Cardiac muscle cell (in vitro differentiated cells and primary cell): Measurements from ENCODE around the gene MKX. TPM values are rescaled to one million over a fixed set of nuclear protein-coding genes. Genes with fewer than 3 reads are reported as not detected.

Experiments
- DNase-seq, 2 donors: peaks; one replicate each; pipeline versions ENCODE4 v3.0.0 to v3.0.0-alpha.2; 2010 to 2017; ENCODE audit warnings: low read depth in 1 of 2, low spot score in 1 of 2
- H3K27ac ChIP-seq: fragments of 200-600 bp; sonication (generic); 2 replicates; pipeline ENCODE4 v1.5.1; 2016
- H3K27me3 ChIP-seq: fragments of 200-600 bp; sonication (generic); 2 replicates; pipeline ENCODE4 v1.6.0; 2016; ENCODE audit warnings: control low read depth
- H3K36me3 ChIP-seq: fragments of 200-600 bp; sonication (generic); 2 replicates; pipeline ENCODE4 v1.5.1; 2016; ENCODE audit warnings: control low read depth
- H3K4me1 ChIP-seq: fragments of 200-600 bp; sonication (generic); 2 replicates; pipeline ENCODE4 v1.8.1; 2017; ENCODE audit warnings: low read depth, mild to moderate bottlenecking, mixed run types
- H3K4me3 ChIP-seq: fragments of 200-600 bp; sonication (generic); 2 replicates; pipeline ENCODE4 v1.5.1; 2016; ENCODE audit warnings: mild to moderate bottlenecking
- H3K9me3 ChIP-seq: fragments of 200-600 bp; sonication (generic); 2 replicates; pipeline ENCODE4 v1.5.1; 2017; ENCODE audit warnings: low read depth, mild to moderate bottlenecking, control low read depth
- CTCF ChIP-seq: IDR thresholded peaks from 2 replicates; pipeline ENCODE4 v1.5.1; 2012; ENCODE audit warnings: low read depth, mild to moderate bottlenecking, low read length
- polyA plus RNA-seq: library from polyadenylated mRNA; unstranded; fragments of >200 nt; fragmentation: Nextera tagmentation; extraction: Ambion mirVana; gene quantifications from 2 replicates; pipeline ENCODE4 v1.2.1, GENCODE V29; 2016
- total RNA-seq: library from RNA; depleted of rRNA; stranded (reverse); fragments of >200 nt; gene quantifications from 2 replicates; pipeline ENCODE4 v1.2.3, GENCODE V29; 2016

Gene MKX
- total and polyA plus RNA-seq, 2 experiments from 2014 or later = 0.39 TPM; not detected in 1

GRCh38 chr10:27715505-27715904, 30.1 kb downstream of the MKX start:
- no peak overlapping the region for H3K4me3 ChIP-seq
- no peaks in the 10 kb centered on the region for H3K9me3 ChIP-seq
- H3K36me3 ChIP-seq = no peaks in the 10 kb centered on the region
- no peaks in the 10 kb centered on the region for H3K4me1 ChIP-seq
- H3K27me3 ChIP-seq = no peaks in the 10 kb centered on the region
- H3K27ac ChIP-seq = no peak overlapping the region
- DNase-seq = no peak
- TF ChIP-seq CTCF = no peak

GRCh38 chr10:27714349-27714748, 31.3 kb downstream of the MKX start:
- Histone ChIP-seq H3K27ac (no peak overlapping the region), H3K36me3 (no peaks in the 10 kb centered on the region), H3K4me3 (no peak overlapping the region), H3K9me3 (no peaks in the 10 kb centered on the region), H3K27me3 (no peaks in the 10 kb centered on the region), H3K4me1 (no peaks in the 10 kb centered on the region)
- no peak for TF ChIP-seq CTCF
- no peak for DNase-seq

GRCh38 chr10:27713941-27714340, 31.7 kb downstream of the MKX start:
- no peaks in the 10 kb centered on the region for H3K4me1 ChIP-seq
- no peak overlapping the region for H3K4me3 ChIP-seq
- no peaks in the 10 kb centered on the region for H3K36me3 ChIP-seq
- no peak for TF ChIP-seq CTCF
- no peaks in the 10 kb centered on the region for H3K27me3 ChIP-seq
- H3K9me3 ChIP-seq = no peaks in the 10 kb centered on the region
- no peak overlapping the region for H3K27ac ChIP-seq
- no peak for DNase-seq

- TF ChIP-seq CTCF = no peak
- H3K4me1 ChIP-seq = no peaks in the 10 kb centered on the region
- H3K36me3 ChIP-seq = no peaks in the 10 kb centered on the region
Measured at GRCh38 chr10:27710014-27710413, 35.6 kb downstream of the MKX start.

GRCh38 chr10:27709304-27709703, 36.3 kb downstream of the MKX start:
- Histone ChIP-seq H3K9me3 (no peaks in the 10 kb centered on the region), H3K4me1 (no peaks in the 10 kb centered on the region), H3K27me3 (no peaks in the 10 kb centered on the region), H3K27ac (no peak overlapping the region), H3K4me3 (no peak overlapping the region), H3K36me3 (no peaks in the 10 kb centered on the region)
- no peak for DNase-seq
- TF ChIP-seq CTCF = no peak

More at GRCh38 chr10:27710014-27710413, 35.6 kb downstream of the MKX start:
- no peak for DNase-seq
- Histone ChIP-seq H3K9me3 (no peaks in the 10 kb centered on the region), H3K27ac (no peak overlapping the region), H3K27me3 (no peaks in the 10 kb centered on the region), H3K4me3 (no peak overlapping the region)

GRCh38 chr10:27701938-27702537, 43.6 kb downstream of the MKX start:
- no peak for DNase-seq
- no peaks in the 10 kb centered on the region for H3K9me3 ChIP-seq
- H3K36me3 ChIP-seq = no peaks in the 10 kb centered on the region
- TF ChIP-seq CTCF = no peak
- no peak overlapping the region for H3K27ac ChIP-seq
- H3K4me3 ChIP-seq = no peak overlapping the region
- no peaks in the 10 kb centered on the region for H3K4me1 ChIP-seq
- H3K27me3 ChIP-seq = no peaks in the 10 kb centered on the region
